ENCODE data around the gene RBMS3. TPM values are rescaled to one million over a fixed set of nuclear protein-coding genes. Genes with fewer than 3 reads are reported as not detected.

Gene RBMS3
- total RNA-seq, 6 donors from 2014 or later = 39.8 to 102 (median 57.2) TPM

DNA sequence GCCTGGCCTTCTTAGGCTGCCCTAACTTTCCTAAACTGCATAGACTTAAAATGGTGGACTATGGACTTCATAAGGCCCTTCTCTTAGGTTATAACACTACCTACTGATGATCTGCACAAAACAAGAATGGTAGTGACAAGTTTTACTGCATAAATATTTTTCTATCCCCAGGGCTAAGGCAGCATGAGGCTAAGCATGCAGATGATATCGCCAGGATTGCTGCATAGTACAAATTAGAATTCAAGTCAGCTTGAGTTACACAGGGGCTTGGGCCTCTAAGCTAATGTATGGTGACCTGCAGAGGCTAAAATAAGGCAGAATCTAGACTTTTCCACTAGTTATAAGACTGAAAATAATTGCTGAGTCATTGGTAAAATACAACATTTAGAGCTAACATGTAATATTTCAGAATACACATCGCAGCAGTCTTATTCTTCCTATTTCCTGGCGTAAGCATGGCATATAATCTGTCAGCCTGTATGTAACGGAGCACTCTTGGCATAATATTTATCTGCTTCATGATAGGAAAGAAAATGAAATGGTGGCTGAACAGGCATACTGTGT, 15.3 kb upstream of the RBMS3 start:
- DNase-seq = no peak
- H3K9me3 ChIP-seq = no peaks in the 10 kb centered on the region
- H3K4me3 ChIP-seq = no peak overlapping the region
- no peaks in the 10 kb centered on the region for H3K27me3 ChIP-seq
- no peaks in the 10 kb centered on the region for H3K36me3 ChIP-seq
- TF ChIP-seq EP300 (IDR thresholded peaks at IDR 0.05) = no peak
- TF ChIP-seq POLR2A (IDR thresholded peaks at IDR 0.05) = no peak
- no peak for TF ChIP-seq POLR2AphosphoS5 (IDR thresholded peaks at IDR 0.05)
- TF ChIP-seq, protein P1, sequence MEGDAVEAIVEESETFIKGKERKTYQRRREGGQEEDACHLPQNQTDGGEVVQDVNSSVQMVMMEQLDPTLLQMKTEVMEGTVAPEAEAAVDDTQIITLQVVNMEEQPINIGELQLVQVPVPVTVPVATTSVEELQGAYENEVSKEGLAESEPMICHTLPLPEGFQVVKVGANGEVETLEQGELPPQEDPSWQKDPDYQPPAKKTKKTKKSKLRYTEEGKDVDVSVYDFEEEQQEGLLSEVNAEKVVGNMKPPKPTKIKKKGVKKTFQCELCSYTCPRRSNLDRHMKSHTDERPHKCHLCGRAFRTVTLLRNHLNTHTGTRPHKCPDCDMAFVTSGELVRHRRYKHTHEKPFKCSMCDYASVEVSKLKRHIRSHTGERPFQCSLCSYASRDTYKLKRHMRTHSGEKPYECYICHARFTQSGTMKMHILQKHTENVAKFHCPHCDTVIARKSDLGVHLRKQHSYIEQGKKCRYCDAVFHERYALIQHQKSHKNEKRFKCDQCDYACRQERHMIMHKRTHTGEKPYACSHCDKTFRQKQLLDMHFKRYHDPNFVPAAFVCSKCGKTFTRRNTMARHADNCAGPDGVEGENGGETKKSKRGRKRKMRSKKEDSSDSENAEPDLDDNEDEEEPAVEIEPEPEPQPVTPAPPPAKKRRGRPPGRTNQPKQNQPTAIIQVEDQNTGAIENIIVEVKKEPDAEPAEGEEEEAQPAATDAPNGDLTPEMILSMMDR (IDR thresholded peaks at IDR 0.05) = no peak
- H3K4me1 ChIP-seq = no peaks in the 10 kb centered on the region
- ATAC-seq (ENCODE audit: low FRiP score in 2 of 2) = no peak
- no peak overlapping the region for H3K27ac ChIP-seq
- 90 to 96% methylated on average over 4 of the region's 4 CpGs for WGBS, 2 donors

DNA sequence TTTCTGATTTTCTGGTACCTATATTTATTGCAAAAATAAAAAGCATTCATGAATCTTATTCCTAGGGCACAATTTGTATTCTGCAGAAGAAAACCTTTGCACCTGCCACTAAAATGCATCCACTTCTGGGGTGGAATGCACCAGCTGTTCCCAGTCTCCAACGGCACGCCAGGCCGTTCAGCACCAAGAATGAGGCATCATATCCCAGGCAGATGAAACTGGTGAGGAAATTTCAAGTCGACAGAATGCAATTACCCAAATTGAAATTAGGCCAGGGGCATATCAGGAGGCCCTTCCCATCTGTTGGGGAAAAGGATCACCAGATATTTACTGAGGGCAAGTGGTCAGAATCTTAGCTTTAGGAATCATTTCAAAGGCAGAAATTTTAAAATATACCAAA, 13.6 kb upstream of the RBMS3 start:
- H3K27ac ChIP-seq = no peak overlapping the region
- no peaks in the 10 kb centered on the region for H3K36me3 ChIP-seq
- no peak for DNase-seq
- H3K4me3 ChIP-seq = no peak overlapping the region
- H3K27me3 ChIP-seq = no peaks in the 10 kb centered on the region
- WGBS, 2 donors = 77 to 78% methylated on average over 4 of the region's 4 CpGs
- no peaks in the 10 kb centered on the region for H3K9me3 ChIP-seq
- ATAC-seq (ENCODE audit: low FRiP score in 2 of 2) = no peak
- TF ChIP-seq POLR2AphosphoS5 (IDR thresholded peaks at IDR 0.05) (no peak), POLR2A (IDR thresholded peaks at IDR 0.05) (no peak), EP300 (IDR thresholded peaks at IDR 0.05) (no peak)
- TF ChIP-seq, protein P1 (IDR thresholded peaks at IDR 0.05) = no peak
- no peaks in the 10 kb centered on the region for H3K4me1 ChIP-seq

DNA sequence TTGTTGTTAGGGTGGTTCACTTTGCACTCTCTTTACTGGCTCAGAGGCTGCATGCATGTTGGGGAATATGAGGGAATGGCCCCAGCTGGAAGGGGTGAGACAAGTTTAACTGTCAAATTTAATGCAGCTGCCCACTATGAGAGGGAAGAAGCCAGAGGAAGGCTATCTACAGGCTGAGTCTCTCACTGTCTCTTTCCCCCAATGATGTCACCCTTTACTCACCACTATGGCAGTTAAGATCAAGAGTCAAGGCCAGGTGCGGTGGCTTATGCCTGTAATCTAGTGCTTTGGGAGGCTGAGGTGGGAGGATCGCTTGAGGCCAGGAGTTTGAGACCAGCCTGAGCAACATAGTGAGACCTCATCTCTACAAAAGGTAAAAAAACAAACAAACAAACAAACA, 12.2 kb upstream of the RBMS3 start:
- no peak overlapping the region for H3K4me3 ChIP-seq
- ATAC-seq (ENCODE audit: low FRiP score in 2 of 2) (no peak), DNase-seq (no peak)
- no peaks in the 10 kb centered on the region for H3K4me1 ChIP-seq
- H3K36me3 ChIP-seq = no peaks in the 10 kb centered on the region
- no peaks in the 10 kb centered on the region for H3K9me3 ChIP-seq
- no peaks in the 10 kb centered on the region for H3K27me3 ChIP-seq
- no peak overlapping the region for H3K27ac ChIP-seq
- TF ChIP-seq POLR2A (IDR thresholded peaks at IDR 0.05) = no peak
- TF ChIP-seq POLR2AphosphoS5 (IDR thresholded peaks at IDR 0.05) = no peak
- no peak for TF ChIP-seq EP300 (IDR thresholded peaks at IDR 0.05)
- TF ChIP-seq, protein P1 (IDR thresholded peaks at IDR 0.05) = no peak
- WGBS, 2 donors = 100% methylated on average over 2 of the region's 2 CpGs

DNA sequence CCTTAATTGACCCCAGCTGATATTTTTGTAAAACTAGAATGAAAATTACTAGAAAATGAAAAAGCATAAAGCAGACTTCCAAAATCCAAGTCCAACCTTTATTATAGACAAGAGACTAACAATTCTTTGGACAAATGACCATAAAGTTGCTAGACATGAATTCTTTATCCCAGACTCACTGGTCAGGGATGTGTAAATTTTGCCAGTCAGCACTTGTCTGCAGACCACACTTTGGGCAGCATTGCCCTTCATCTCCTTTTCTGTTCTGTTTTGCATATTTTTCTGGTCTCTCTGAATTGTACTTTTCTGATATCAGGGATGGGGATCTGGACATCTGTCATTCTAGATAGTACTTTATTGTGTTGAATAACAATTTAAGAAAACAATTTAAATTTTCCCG, 10.1 kb upstream of the RBMS3 start:
- WGBS, 2 donors = 91 to 100% methylated on average over 1 of the region's 1 CpG
- TF ChIP-seq POLR2A (IDR thresholded peaks at IDR 0.05) = no peak
- TF ChIP-seq, protein P1 (IDR thresholded peaks at IDR 0.05) = no peak
- TF ChIP-seq EP300 (IDR thresholded peaks at IDR 0.05) = no peak
- TF ChIP-seq POLR2AphosphoS5 (IDR thresholded peaks at IDR 0.05) = no peak
- Histone ChIP-seq H3K36me3 (no peaks in the 10 kb centered on the region), H3K9me3 (no peaks in the 10 kb centered on the region), H3K4me1 (no peaks in the 10 kb centered on the region), H3K4me3 (no peak overlapping the region), H3K27me3 (no peaks in the 10 kb centered on the region), H3K27ac (no peak overlapping the region)
- DNase-seq (no peak), ATAC-seq (ENCODE audit: low FRiP score in 2 of 2) (no peak)

DNA sequence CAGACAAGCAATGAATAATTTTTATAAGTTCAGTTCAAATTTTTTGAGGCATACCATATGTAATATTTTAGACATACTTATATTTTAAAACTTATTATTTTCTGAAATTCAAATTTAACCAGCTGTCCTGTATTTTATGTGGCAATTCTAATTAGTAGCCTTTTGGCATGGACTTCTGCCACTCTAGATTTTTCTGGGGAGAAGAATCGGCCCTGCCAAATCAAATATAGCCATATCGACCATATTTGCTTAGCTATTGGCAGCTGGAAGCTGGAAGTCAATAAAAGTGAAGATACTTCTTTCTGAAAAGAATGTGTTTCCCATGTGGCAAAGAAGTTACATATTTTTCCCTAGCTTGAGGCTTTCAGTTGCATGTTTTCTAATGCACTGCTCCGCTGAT, 9.4 kb upstream of the RBMS3 start:
- H3K27me3 ChIP-seq = no peaks in the 10 kb centered on the region
- ATAC-seq (ENCODE audit: low FRiP score in 2 of 2) (no peak), DNase-seq (no peak)
- H3K36me3 ChIP-seq = no peaks in the 10 kb centered on the region
- no peak overlapping the region for H3K4me3 ChIP-seq
- TF ChIP-seq EP300 (IDR thresholded peaks at IDR 0.05) = no peak
- no peak for TF ChIP-seq POLR2A (IDR thresholded peaks at IDR 0.05)
- TF ChIP-seq, protein P1 (IDR thresholded peaks at IDR 0.05) = no peak
- TF ChIP-seq POLR2AphosphoS5 (IDR thresholded peaks at IDR 0.05) = no peak
- H3K9me3 ChIP-seq = no peaks in the 10 kb centered on the region
- no peaks in the 10 kb centered on the region for H3K4me1 ChIP-seq
- 76 to 78% methylated on average over 3 of the region's 3 CpGs for WGBS, 2 donors
- H3K27ac ChIP-seq = no peak overlapping the region

Measured in upper lobe of left lung (tissue), 6 donors.